ENCODE data around the gene DRD5.
"Not testable (repeated sequence)": the region's sequence is repeated elsewhere in the genome, so short reads cannot be mapped to it uniquely, and the experiment has no call there.

The DRD5 gene

GRCh38 chr4:9781343-9782135, at the start of gene DRD5:
TSS of gene DRD5 (plus strand) at chr4:9781634. CDS start at chr4:9782030, 396 bp downstream.
- DNase-seq (ENCODE audit: low read depth in 3 of 3), result no peak

- DNase-seq (ENCODE audit: low read depth in 3 of 3), result not testable (repeated sequence)
Observed at GRCh38 chr4:9732256-9732655, 49.2 kb upstream of the DRD5 start.

- no peak for DNase-seq (ENCODE audit: low read depth in 3 of 3)
Observed at GRCh38 chr4:9735515-9735914, 45.9 kb upstream of the DRD5 start.

DNA sequence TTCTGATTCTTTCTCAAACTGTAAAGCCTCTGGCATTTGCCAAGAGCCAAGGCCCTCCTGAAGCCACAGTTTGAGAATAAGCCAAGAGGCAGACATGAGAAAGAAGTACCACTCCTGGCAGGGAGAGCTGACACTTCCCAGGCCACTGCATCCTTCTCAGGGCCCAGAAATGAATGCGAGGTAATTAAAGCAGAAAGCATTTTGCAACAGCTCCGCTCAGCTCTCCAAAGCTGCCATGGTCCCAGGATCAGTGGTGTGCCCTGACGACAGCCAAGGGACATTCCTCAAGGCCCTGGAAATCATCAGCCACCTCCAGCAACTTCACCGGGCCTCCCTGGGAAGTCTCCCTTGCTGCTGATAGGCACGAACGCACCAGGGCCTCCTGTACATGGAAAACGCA, 44.2 kb upstream of the DRD5 start:
- not testable (repeated sequence) for DNase-seq (ENCODE audit: low read depth in 3 of 3)

DNA sequence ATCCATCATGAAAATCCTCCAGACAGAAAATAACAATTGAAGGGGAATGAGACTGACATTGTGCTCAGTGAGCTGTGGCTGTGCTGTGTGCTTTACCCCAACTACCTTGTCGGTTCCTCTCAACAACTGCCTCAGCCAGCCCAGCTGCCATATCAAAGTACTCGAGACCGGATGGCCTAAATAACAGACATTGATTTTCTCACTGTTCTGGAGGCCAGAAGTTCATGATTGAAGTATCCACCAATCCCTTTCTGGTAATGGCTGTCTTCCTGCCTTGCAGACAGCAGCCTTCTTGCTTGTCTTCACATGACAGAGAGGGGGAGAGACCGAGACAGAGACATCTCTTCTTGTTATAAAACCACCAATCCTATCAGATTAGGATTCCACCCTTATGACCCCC, 37.6 kb upstream of the DRD5 start:
- DNase-seq (ENCODE audit: low read depth in 3 of 3), result not testable (repeated sequence)

- DNase-seq (ENCODE audit: low read depth in 3 of 3), result no peak
Observed at GRCh38 chr4:9745782-9746181, 35.7 kb upstream of the DRD5 start.

DNA sequence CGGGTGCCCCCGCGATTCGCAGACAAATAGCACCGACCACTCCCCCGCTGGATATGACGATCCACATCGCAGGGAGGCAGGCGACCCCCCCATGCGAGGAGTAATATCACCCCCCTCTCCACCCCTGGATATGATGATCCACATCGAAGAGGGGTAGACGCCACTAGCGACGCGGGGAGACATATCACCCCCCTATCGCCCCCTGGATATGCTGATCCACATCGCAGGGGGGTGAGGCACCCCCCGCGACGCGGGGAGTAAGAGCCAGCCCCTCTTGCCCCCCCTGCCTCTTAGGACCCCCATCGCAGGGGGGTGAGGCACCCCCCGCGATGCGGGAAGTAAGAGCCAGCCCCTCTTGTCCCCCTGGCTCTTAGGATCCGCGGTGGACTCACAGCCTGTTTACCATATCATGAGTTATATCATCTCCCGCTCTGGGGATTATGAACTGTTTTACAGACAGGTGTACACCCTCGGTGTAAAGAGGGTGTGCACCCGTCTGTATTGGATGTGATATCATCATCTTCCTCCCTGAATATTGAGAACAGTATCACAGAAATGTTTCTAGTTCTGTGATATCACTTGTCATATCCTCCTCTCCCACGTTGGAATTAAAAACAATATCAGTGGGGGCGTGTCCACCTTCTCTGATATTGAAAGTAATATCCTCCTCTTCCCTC, 22.7 kb upstream of the DRD5 start:
- DNase-seq (ENCODE audit: low read depth in 3 of 3), result no peak

GRCh38 chr4:9762823-9763475, 18.5 kb upstream of the DRD5 start:
- peak in 2 of 3 donors; percentile 12 to 29 for DNase-seq (ENCODE audit: low read depth in 3 of 3)

- DNase-seq (ENCODE audit: low read depth in 3 of 3), result no peak
Observed at GRCh38 chr4:9764155-9764696, 17.2 kb upstream of the DRD5 start.

DNA sequence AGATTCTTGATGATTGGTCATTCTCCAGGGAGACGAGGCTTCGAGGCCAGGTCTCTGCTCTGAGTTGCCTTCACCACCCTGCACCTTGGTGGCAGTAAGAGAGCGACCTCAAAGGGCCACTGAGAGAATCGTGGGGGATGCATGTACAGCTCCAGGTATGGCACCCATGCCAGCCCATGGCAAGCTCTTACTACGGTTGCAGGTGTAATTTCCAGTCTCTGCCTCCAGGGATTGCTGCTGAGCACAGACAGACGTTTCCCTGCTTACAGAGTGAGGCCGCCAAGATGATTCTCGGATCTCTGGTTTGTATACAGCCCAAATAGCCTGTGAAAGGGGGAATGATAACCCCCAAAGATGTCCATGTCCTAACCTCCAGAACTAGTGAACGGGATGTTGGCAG, 16.3 kb upstream of the DRD5 start:
- peak in 1 of 3 donors; percentile 1 for DNase-seq (ENCODE audit: low read depth in 3 of 3)

DNA sequence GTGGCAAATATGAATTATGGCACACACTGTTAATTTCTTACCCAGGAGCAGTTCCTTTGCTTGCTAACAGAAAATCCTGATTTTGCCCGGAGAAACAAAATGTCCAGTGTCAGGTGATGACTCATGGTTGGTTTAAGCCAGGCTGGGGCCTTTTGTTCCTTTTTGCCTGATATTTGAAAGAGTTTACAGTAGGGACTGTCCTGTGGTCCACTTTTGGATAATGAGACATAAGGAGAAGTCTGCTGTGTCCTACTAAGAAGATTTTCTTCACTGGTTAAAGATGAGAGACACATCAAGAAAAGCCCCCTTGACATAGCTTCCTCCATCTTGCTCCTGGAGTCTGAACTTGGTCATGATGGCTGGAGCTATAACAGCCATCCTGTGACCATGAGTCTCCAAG, 12.1 kb upstream of the DRD5 start:
- DNase-seq (ENCODE audit: low read depth in 3 of 3), result no peak

DNA sequence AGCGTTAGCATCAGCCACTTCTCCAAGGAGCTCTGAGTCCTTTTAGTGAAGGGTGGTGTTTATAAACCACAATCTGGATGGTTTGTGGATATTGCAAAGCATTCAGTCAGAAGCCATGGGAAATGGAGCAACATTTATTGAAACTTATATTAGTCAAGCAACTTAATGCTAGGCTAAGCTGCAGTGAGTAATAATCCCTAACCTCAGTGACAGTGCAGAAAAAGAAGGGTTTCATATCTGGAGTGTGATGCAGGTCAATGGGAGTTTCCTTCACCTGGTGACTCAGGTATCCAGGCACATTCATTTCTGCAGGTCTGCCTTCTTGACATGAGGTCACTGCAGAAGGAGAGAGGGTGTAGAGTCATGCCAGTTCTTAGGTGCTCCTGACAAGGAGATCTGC, 10.4 kb upstream of the DRD5 start:
- DNase-seq (ENCODE audit: low read depth in 3 of 3), result no peak

DNA sequence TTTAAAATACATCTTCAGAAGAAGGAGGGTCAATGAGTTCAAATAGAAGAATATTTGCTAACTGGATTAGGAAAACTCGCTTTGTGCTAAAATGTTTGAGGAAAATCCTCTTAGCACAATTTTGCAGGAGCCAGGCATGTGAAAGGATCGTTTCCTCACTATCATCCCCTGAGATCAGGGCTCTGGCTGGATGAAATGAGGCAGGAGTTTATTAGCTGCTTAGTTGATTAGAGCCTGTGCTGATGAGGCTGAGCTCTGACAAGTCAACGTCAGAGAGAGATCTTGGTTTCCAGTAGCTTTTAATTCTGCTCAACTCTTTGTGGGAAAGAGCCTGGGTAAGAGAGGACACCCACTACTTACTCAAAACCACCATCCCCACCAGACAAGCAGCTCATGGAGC, 8.0 kb upstream of the DRD5 start:
- no peak for DNase-seq (ENCODE audit: low read depth in 3 of 3)

GRCh38 chr4:9782136-9782436, 652 bp downstream of the DRD5 start:
- DNase-seq (ENCODE audit: low read depth in 3 of 3), result no peak

- not testable (repeated sequence) for DNase-seq (ENCODE audit: low read depth in 3 of 3)
Observed at GRCh38 chr4:9785891-9786290, 4.5 kb downstream of the DRD5 start.

DNA sequence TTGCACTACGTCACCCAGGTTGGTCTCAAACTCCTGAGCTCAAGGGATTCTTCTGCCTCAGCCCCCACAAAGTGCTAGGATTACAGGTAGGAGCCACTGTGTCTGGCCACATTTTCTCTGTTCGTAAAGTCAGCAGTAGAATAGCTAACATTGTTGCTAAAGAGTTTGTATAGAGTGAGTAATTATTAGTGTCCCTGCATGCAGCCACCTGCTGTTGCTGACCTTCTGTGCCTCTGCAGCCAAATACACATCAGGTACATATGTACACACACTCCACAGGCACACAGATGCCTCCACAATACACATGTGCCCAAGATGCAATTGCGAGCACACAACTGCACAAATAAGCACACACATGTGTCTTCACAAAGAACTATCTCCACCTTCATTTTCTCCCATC, 10.9 kb downstream of the DRD5 start:
- DNase-seq (ENCODE audit: low read depth in 3 of 3), result no peak

DNA sequence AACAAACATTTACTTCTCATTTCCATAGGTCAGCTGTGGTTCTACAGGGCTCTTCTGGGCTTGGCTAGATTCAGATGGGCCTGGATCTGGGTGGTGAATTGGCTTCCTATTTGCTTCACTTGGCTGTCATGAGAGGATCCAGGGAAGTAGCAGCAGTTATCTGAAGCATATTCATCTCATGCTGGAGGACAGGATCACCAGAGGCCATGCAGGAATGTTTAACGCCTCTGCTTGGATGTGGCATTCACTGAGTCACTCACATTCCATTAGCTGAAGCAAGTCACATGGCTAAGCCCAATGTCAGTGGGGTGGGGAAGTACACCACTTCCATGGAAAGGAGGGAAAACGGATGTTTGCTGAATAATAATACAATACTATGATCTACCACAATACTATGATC, 15.2 kb downstream of the DRD5 start:
- not testable (repeated sequence) for DNase-seq (ENCODE audit: low read depth in 3 of 3)

GRCh38 chr4:9800848-9801247, 19.4 kb downstream of the DRD5 start:
- DNase-seq (ENCODE audit: low read depth in 3 of 3), result no peak

DNA sequence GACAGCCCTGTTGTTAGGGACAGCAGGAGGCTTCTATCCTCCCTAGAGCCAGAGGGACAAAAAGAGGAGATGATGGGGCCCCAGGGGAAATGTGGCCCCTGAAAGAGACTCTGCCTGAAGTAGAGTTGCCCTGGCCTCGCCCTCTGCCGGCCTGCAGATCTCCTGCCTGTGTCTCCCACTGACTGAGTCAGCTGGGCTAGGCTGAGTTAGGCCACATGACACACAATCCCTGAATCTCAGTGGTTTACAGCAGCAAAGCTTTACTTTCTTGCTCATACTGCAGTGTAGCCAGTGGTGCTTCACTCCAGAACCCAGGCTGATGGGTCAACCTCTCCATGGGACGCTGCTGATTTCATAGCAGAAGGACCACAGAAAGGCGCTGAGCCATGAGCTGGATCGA, 23.5 kb downstream of the DRD5 start:
- no peak for DNase-seq (ENCODE audit: low read depth in 3 of 3)

DNA sequence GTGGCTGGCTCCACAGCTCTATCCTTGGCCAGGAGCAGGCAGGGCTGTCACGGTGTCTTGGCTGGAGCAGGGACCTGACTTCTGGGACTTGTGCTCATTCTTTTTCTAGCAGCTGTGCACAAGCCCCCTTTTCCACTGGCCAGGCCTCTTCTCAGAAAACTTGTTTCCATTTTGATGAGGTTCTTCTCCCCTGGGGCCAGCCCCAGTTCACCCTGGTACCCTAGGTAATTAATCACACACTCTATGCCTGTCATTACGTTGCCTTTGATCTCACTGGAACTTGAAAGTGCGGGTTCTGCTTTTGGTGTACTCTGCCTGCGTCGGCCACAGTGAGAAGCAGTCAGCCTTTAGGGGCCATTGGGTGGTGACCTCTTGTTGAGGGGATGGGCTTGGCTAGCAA, 26.6 kb downstream of the DRD5 start:
- no peak for DNase-seq (ENCODE audit: low read depth in 3 of 3)

DNA sequence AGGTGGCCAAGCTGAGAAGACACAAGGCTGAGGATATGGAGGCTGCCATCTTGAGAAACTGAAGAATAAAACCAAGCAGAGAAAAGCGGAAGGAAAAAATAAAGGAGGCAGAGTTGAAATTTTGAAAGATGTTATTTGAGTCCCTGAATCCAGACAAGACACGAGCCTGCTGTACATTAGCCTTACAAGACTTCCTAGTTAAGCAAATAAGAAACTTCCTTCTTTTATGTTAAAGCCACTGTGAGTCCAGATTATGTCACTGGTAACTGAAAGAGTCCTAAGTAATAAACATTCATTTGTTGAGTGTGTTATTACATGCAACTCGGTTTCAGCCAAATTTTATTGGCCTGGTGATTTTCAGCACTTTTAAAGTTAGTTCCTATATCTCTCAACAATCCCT, 30.4 kb downstream of the DRD5 start:
- DNase-seq (ENCODE audit: low read depth in 3 of 3), result no peak

DNA sequence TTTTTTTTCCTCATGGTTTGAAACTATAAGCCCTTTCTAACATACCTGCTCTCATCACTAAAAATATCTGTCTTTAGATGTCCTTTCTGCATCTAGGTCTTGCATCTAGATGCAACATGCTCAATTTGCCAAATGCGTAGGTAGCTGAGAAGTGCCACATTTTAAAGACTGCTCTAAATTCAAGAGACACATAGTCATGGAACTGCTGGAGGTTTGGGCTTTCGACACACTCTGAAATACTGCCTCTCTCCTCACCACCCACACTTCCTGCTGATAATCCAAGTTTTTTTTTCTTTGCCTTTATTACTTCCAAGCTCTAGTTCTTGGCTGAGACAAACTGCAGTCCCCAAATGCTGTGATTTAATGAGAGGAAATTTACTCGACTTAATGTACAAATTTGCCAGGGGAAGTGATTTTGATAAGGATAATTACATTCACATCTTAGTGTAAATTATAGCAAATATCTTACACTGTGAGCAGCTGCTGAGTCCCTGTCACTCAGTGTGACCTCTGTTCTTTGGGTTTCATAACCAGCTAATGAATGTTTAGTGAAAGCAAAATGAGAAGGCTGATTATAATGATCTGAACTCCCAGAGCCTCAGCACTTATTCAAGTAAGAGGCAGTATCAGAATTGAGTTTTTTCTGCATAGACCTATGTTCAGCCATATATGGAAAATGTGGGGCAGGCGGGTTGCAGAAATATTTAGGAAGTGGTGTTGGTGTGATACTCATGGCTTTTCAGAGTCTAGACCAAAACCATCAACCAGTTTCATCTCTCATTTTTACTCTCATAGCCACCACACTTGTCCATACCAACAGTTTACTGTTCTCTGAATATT, 31.3 kb downstream of the DRD5 start:
- DNase-seq (ENCODE audit: low read depth in 3 of 3), result no peak

Data from stimulated activated CD4-positive, alpha-beta T cell treated with anti-CD3 and anti-CD28 coated beads, TNF-alpha, amount 100 ng/mL, for 48 hours (primary cell).